Thymus (tissue), 11 donors: ENCODE measurements around the gene KRT5. TPM values are rescaled to one million over a fixed set of nuclear protein-coding genes. Genes with fewer than 3 reads are reported as not detected.
"Not testable (repeated sequence)": the region's sequence is repeated elsewhere in the genome, so short reads cannot be mapped to it uniquely, and the experiment has no call there.

ENCODE experiments used
- DNase-seq, 9 donors: peaks; one replicate each; pipeline ENCODE4 v3.0.0-alpha.2; 2013; ENCODE audit warnings: low spot score in 9 of 9, low read depth in 6 of 9, missing footprints in 1 of 9
- H3K27ac ChIP-seq, 2 donors: one replicate each; pipeline ENCODE4 v1.5.1; 2013; ENCODE audit warnings: control low read depth in 1 of 2, low read depth in 1 of 2, low read length in 1 of 2, mild to moderate bottlenecking in 1 of 2, moderate library complexity in 1 of 2
- H3K27me3 ChIP-seq, 2 donors: one replicate each; pipeline ENCODE4 v1.5.1; 2013; ENCODE audit warnings: low read length in 1 of 2; ENCODE audit not compliant: control insufficient read depth in 2 of 2, insufficient read depth in 1 of 2
- H3K36me3 ChIP-seq, 2 donors: one replicate each; pipeline ENCODE4 v1.5.1; 2013; ENCODE audit warnings: low read length in 1 of 2, mild to moderate bottlenecking in 1 of 2, moderate library complexity in 1 of 2; ENCODE audit not compliant: control insufficient read depth in 2 of 2, insufficient read depth in 2 of 2
- H3K4me1 ChIP-seq, 2 donors: one replicate each; pipeline ENCODE4 v1.5.1; 2013; ENCODE audit warnings: low read length in 2 of 2; ENCODE audit not compliant: control insufficient read depth in 2 of 2, insufficient read depth in 2 of 2
- H3K4me3 ChIP-seq, 2 donors: one replicate each; pipeline ENCODE4 v1.5.1; 2013; ENCODE audit warnings: low read length in 2 of 2, control low read depth in 1 of 2, mild to moderate bottlenecking in 1 of 2
- H3K9me3 ChIP-seq, 2 donors: one replicate each; pipeline ENCODE4 v1.5.1; 2013; ENCODE audit warnings: low read length in 1 of 2, mild to moderate bottlenecking in 1 of 2; ENCODE audit not compliant: control insufficient read depth in 2 of 2, insufficient read depth in 1 of 2
- WGBS: extraction: QIAGEN DNeasy Blood & Tissue Kit; methylation state at CpG from one replicate; pipeline ENCODE4 v1.1.7; 2013; 5-methylcytosine and 5-hydroxymethylcytosine counted together
- polyA plus RNA-seq: library from polyadenylated mRNA; stranded (reverse); fragments of 200-250 nt; gene quantifications from one replicate; pipeline ENCODE4 v1.2.3, GENCODE V29; 2013
- total RNA-seq: library from RNA; stranded (reverse); fragments of 120-200 nt; gene quantifications from one replicate; pipeline ENCODE4 v1.2.4, GENCODE V29; 2013
- donor health status: healthy.

The KRT5 gene
- total and polyA plus RNA-seq, 2 donors, result 326 to 1,023 TPM

GRCh38 chr12:52506858-52507715 lies 13.1 kb downstream of the KRT5 start:
- Histone ChIP-seq H3K4me1 (no peaks in the 10 kb centered on the region), H3K27ac (no peak overlapping the region), H3K36me3 (no peaks in the 10 kb centered on the region), H3K27me3 (peaks cover 0 to 2% of the 10 kb centered on the region in 2 donors), H3K4me3 (no peak overlapping the region), H3K9me3 (no peaks in the 10 kb centered on the region)
- DNase-seq, result no peak
- 45% methylated on average over 4 of the region's 4 CpGs for WGBS

DNA sequence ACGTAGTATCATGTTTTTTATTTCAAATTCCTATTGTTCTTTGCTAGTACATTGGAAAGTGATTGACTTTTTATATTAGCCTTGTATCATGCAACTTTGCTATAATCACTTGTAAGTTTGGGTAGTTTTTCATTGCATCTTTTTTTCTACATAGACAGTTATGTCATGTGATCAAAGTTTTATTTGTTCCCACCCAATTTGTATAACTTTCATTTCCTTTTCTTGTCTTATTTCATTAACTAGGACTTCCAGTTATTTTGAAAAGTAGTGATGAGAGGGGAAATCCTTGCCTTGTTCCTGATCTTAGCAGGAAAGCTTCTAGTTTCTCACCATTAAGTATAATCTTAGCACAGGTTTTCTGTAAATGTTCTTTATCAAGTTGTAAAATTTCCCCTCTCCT lies 17.3 kb downstream of the KRT5 start:
- 92% methylated on average over 1 of the region's 1 CpG for WGBS
- Histone ChIP-seq H3K36me3 (no peaks in the 10 kb centered on the region), H3K27me3 (peaks cover 0 to 4% of the 10 kb centered on the region in 2 donors), H3K4me3 (no peak overlapping the region), H3K9me3 (no peaks in the 10 kb centered on the region), H3K4me1 (no peaks in the 10 kb centered on the region), H3K27ac (no peak overlapping the region)
- DNase-seq, result no peak

- WGBS, result 98% methylated on average over 7 of the region's 7 CpGs
- no peaks in the 10 kb centered on the region for H3K36me3 ChIP-seq
- no peaks in the 10 kb centered on the region for H3K9me3 ChIP-seq
- no peaks in the 10 kb centered on the region for H3K4me1 ChIP-seq
- peaks cover 0 to 5% of the 10 kb centered on the region in 2 donors for H3K27me3 ChIP-seq
- H3K4me3 ChIP-seq, result no peak overlapping the region
- H3K27ac ChIP-seq, result no peak overlapping the region
- DNase-seq, result no peak
Measured at GRCh38 chr12:52501490-52501889, 18.7 kb downstream of the KRT5 start.

GRCh38 chr12:52500574-52500973 lies 19.6 kb downstream of the KRT5 start:
- not testable (repeated sequence) for H3K27ac ChIP-seq, H3K4me1 ChIP-seq, H3K4me3 ChIP-seq, H3K9me3 ChIP-seq, H3K27me3 ChIP-seq, DNase-seq, H3K36me3 ChIP-seq
- 89% methylated on average over 6 of the region's 6 CpGs for WGBS

DNA sequence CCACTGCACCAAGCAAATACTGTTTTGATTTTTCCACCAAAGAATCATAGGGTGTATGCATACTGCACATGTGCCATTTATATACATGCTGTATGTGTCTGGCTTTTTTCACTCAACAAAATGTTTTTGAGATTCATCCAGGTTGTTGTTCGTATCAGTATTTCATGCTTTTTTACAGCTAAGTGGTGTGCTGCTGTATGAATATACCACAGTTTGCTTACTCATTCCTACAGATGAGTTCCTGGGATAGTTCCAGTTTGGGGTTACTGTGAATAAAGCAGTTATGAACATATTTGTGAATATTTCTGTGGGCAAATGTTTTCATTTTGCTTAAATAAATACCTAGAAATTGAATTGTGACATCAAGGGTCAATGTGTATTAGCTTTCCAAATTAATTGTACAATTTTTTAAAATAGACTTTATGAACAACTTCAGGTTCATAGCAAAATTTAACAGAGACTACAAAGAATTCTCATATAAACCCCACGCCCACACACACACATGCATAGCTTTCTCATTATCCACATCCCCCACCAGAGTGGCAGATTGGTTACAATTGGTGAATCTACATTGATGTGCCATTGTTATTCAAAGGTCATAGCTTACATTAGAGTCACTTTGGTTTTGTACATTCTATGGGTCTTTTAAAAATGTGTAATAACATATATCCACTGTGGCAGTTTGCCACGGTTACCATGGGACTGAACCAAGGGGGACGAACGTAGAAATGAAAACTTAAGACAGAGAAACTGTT lies 20.2 kb downstream of the KRT5 start:
- H3K4me1 ChIP-seq, result no peaks in the 10 kb centered on the region
- H3K27me3 ChIP-seq, result peaks cover 0 to 7% of the 10 kb centered on the region in 2 donors
- H3K4me3 ChIP-seq, result no peak overlapping the region
- H3K9me3 ChIP-seq, result no peaks in the 10 kb centered on the region
- WGBS, result 92% methylated on average over 5 of the region's 5 CpGs
- H3K36me3 ChIP-seq, result no peaks in the 10 kb centered on the region
- no peak overlapping the region for H3K27ac ChIP-seq
- no peak for DNase-seq

DNA sequence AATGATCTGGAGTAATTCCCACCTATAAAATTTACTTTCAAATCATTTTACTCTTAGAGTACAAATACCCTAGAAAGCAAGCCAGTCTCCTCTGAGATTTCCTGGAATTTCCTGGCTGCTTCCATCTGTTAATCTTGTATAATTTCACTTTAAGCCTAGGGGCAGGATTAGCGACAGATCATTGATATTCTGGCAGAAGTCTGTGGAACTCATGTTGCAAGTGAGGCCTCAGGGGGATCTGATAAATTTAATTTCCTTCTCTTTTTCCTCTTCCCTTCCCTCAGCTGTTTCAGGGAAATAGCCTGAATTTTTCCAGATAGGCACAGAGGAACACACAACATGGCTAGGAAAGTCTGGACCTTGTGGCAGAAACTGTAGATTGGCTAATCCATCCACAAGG lies 21.2 kb downstream of the KRT5 start:
- DNase-seq, result no peak
- Histone ChIP-seq H3K27me3 (peaks cover 0 to 7% of the 10 kb centered on the region in 2 donors), H3K9me3 (no peaks in the 10 kb centered on the region), H3K27ac (no peak overlapping the region), H3K4me1 (no peaks in the 10 kb centered on the region), H3K36me3 (no peaks in the 10 kb centered on the region), H3K4me3 (no peak overlapping the region)
- WGBS, result 93% methylated on average over 1 of the region's 1 CpG

- no peak overlapping the region for H3K27ac ChIP-seq
- H3K36me3 ChIP-seq, result no peaks in the 10 kb centered on the region
- no peak for DNase-seq
- no peak overlapping the region for H3K4me3 ChIP-seq
- peaks cover 0 to 7% of the 10 kb centered on the region in 2 donors for H3K27me3 ChIP-seq
- no peaks in the 10 kb centered on the region for H3K9me3 ChIP-seq
- no peaks in the 10 kb centered on the region for H3K4me1 ChIP-seq
- WGBS, result 95% methylated on average over 7 of the region's 7 CpGs
Measured at GRCh38 chr12:52497975-52498374, 22.2 kb downstream of the KRT5 start.

DNA sequence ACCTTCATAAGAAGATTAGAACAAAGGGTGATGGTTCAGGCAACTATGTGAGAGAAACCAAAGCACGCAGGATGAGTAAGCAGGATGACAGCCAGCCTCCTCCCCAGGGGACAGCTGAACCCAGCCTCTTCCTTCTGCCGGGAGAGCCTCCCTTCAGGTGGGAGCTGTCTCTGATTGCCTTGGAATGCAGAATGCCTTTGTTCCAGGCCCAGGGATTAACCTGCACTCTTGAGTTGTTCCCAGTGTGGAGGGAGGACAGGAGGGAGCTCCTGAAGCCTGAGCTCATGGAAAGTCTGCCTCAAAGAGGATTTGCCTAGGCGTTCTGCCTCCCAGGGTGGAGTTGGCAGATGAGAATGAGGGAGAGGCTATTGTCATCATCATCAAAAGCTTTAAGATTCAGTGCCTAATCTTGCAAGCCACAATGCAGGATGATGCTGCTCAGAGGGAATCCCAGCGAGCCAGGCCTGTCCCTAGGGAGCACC lies 23.6 kb downstream of the KRT5 start:
- Histone ChIP-seq H3K27me3 (peaks cover 0 to 7% of the 10 kb centered on the region in 2 donors), H3K27ac (no peak overlapping the region), H3K4me3 (no peak overlapping the region), H3K4me1 (no peaks in the 10 kb centered on the region), H3K9me3 (no peaks in the 10 kb centered on the region), H3K36me3 (no peaks in the 10 kb centered on the region)
- WGBS, result 87% methylated on average over 4 of the region's 4 CpGs
- DNase-seq, result no peak

GRCh38 chr12:52496054-52496453 lies 24.1 kb downstream of the KRT5 start:
- Histone ChIP-seq H3K4me1 (no peaks in the 10 kb centered on the region), H3K9me3 (no peaks in the 10 kb centered on the region), H3K27ac (no peak overlapping the region), H3K4me3 (no peak overlapping the region), H3K36me3 (no peaks in the 10 kb centered on the region), H3K27me3 (peaks cover 0 to 7% of the 10 kb centered on the region in 2 donors)
- DNase-seq, result no peak
- 65% methylated on average over 2 of the region's 2 CpGs for whole genome bisulfite sequencing
